Measurements from ENCODE around the gene TECTB. TPM values are rescaled to one million over a fixed set of nuclear protein-coding genes. Genes with fewer than 3 reads are reported as not detected.
A peak's percentile ranks its signal among the peaks of the same experiment; 100 is the strongest.

TECTB gene
- total RNA-seq, 8 experiments from 2014 or later = 0.05 to 0.31 (median 0.09) TPM; not detected in 3

DNA sequence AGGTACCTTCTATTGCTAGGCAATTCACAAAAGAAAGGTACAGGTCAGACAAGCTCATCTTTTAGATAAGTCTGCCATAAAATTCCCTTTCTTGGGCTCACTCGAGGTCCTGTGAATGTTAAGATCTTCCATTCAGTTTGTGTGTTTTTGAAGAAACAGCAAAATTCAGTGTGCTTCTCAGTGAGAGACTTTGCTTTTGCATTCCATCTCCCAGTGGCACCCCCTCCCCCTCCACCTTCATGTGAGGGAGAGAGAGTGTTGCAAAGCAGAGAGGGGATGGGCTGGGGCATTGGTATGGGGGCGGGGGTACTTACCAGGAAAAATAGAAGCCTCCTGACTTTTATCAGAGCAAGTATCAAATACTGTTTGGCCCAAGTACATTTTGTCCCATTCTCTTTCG, 3.8 kb upstream of the TECTB start:
- 0 to 67% (median 4%) methylated on average over 1 to 3 of the region's 3 CpGs; no CpG with 5 or more reads in 4 of the 10 experiments for WGBS, 10 experiments
- H3K4me3 ChIP-seq = no peak overlapping the region

DNA sequence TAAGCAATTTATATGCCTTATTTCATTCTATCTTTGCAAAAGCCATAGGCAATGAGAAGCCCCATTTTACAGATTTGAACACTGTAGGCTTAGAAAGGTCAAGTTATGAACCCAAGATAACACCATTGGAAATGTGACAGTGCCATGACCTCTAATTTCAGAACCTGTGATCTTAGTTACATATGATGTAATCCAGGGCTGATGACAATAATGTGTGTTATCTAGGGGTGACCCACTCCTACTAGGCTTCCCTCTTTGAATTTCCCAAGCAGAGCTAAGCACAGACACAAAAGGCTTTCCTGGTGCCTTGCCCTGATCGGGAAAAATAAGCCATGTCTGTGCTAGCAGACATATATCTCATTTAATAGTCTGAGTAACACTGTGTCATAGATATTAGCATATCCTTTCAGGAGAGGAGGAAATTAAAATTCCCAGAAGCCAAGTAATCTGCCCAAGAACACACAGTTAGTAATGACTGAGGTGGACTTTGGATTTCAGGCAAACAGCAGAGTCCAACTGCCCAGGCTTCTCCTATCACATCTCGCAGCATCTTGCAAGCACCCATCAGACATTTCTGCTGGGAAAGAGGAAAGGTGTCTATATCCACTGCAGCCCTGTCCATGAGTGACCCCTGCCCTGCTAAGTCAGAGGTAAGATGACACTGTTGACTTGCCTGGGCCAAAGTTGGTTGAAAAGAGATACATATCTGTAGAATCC, 2.8 kb upstream of the TECTB start:
- Histone ChIP-seq H3K27ac (no peak overlapping the region), H3K4me3 (no peak overlapping the region), H3K4me1 (replicated peaks in 1 of 2) (peaks cover 16 to 19% of the 10 kb centered on the region in 2 donors)
- WGBS, 10 experiments = 0 to 100% (median 92%) methylated on average over 1 to 2 of the region's 2 CpGs; no CpG with 5 or more reads in 6 of the 10 experiments
- peak in 2 of 8 experiments; percentile 74 to 81 for ATAC-seq (replicated peaks in 6 of 8)
- in situ Hi-C loops (cut with MboI; ENCODE audit: low pct_unique_long_range_greater_than_20kb in 2 of 9, low sequenced_read_pairs in 9 of 9, unreplicated experiment in 9 of 9) = no loop called here

More for the DNA sequence above, 3.8 kb upstream of the TECTB start:
- Histone ChIP-seq H3K27ac (no peak overlapping the region), H3K4me1 (replicated peaks in 1 of 2) (peaks cover 16 to 19% of the 10 kb centered on the region in 2 donors)
- peak in 2 of 8 experiments; percentile 24 to 34 for ATAC-seq (replicated peaks in 6 of 8)
- in situ Hi-C loops (cut with MboI; ENCODE audit: low pct_unique_long_range_greater_than_20kb in 2 of 9, low sequenced_read_pairs in 9 of 9, unreplicated experiment in 9 of 9) = no loop called here

DNA sequence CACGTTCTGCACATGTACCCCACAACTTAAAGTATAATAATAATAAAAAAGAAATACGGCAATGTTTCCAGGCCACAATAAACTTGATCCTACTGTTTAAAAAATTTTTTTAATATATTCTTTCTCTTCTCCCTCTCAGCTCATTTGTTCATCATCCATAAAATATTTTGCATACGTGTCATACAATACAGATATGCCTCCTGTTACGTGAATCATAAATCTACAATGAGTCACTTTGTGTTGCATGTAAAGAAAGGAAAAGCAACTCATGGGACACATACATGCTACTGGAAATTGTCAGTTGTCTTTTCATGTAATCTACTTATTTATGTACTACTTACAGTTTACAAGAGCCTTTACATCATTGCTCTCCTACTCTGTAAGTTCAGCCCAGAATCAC, 1.1 kb upstream of the TECTB start:
- WGBS, 10 experiments = 52 to 100% (median 96%) methylated on average over 1 to 3 of the region's 4 CpGs
- peaks cover 16 to 19% of the 10 kb centered on the region in 2 donors for H3K4me1 ChIP-seq (replicated peaks in 1 of 2)
- no peak overlapping the region for H3K27ac ChIP-seq
- in situ Hi-C loops (cut with MboI; ENCODE audit: low pct_unique_long_range_greater_than_20kb in 2 of 9, low sequenced_read_pairs in 9 of 9, unreplicated experiment in 9 of 9) = no loop called here
- H3K4me3 ChIP-seq = no peak overlapping the region
- no peak for ATAC-seq (replicated peaks in 6 of 8)

DNA sequence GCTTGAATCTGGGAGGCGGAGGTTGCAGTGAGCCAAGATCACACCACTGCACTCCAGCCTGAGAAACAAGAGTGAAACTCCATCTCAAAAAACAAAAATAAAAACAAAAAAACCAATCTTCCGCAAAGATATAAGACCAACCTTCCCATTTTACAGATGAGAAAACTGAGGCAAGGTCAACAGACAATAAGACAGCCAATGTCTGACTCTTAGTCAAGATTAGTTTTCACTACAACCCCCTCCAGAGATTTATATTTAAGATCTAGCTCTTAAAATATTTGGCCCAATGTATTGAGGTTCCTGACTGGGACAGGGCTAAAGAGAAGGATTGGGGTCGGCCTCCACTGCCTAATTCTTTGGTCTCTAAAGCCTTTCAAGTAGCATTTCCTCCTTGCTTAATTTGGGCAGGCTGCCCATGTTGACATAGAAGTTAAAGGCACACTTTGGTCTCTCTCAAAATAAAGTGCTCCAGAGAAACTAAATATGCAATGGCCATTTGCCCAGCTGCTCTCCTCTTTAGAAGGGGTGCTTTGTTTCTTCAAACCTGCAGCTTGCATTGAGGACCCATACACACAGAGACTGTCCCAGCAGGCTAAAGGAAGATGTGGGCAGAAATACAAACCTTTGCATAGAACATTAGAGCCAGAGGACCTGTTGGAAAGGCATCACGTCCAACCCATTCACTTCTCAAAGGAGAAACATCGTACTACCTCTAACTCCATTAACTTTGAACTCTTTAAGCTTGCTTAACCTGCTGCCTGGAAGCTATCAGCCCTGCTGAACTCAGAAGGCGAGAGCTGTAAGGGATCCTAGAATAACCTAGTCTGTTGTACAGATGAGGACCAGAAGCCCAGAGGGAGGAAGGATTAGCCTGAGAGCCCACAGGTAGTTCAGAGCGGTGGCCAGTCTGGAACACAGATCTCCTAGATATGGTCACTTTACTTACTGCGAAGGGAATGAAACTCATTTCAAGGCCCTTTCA, 3.9 kb downstream of the TECTB start:
- ATAC-seq (replicated peaks in 6 of 8) = no peak
- in situ Hi-C loops (cut with MboI; ENCODE audit: low pct_unique_long_range_greater_than_20kb in 2 of 9, low sequenced_read_pairs in 9 of 9, unreplicated experiment in 9 of 9) = no loop called here
- Histone ChIP-seq H3K4me1 (replicated peaks in 1 of 2) (peaks cover 31 to 39% of the 10 kb centered on the region in 2 donors), H3K27ac (peak overlapping the region in 1 of 2 donors; percentile 25), H3K4me3 (no peak overlapping the region)
- 68 to 100% (median 84%) methylated on average over 1 to 8 of the region's 8 CpGs for WGBS, 10 experiments

DNA sequence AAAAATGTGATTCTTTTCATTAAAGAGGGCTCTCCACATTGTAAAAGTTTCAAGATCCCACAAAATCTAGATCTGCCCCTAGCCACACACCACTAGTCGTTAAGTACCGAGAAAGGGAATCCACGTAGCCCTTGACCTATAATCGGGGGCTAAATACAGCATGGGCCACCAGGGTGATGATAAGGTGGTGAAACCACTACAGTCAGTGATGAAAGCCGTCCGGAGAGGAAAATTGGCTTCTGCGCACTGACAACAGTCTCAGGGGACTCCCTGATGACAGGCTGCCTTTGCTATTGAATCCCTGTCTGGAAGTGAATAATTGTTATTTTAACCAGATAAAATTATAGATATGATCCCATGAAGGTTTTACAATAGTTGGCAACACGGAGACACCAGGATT, 4.6 kb downstream of the TECTB start:
- ATAC-seq (replicated peaks in 6 of 8) = peak in 5 of 8 experiments; percentile 53 to 76 (median 67)
- WGBS, 10 experiments = 30 to 100% (median 71%) methylated on average over 1 to 6 of the region's 8 CpGs; no CpG with 5 or more reads in 2 of the 10 experiments
- in situ Hi-C loops (cut with MboI; ENCODE audit: low pct_unique_long_range_greater_than_20kb in 2 of 9, low sequenced_read_pairs in 9 of 9, unreplicated experiment in 9 of 9) = no loop called here

DNA sequence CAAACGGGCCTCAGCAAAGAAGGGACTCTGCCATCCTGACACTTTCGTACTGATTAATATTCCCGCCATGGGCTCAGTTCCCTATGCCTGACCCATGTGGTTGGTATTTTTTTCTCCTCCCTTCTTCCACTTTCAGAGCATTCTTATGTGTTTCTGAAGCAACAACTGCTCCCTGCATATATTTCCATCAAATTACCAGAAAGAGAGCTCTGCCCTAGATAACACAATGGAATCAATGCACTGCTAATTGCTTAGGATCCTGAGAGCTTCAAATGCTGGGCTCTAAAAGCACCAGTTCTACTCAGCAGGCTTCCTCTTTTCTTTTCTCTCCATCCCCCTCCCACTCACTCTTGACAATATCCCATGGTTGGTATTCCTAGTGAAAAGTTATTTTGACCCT, 5.3 kb downstream of the TECTB start:
- in situ Hi-C loops (cut with MboI; ENCODE audit: low pct_unique_long_range_greater_than_20kb in 2 of 9, low sequenced_read_pairs in 9 of 9, unreplicated experiment in 9 of 9) = no loop called here
- WGBS, 10 experiments = 0 to 87% (median 37%) methylated on average over 1 to 3 of the region's 3 CpGs; no CpG with 5 or more reads in 6 of the 10 experiments
- Histone ChIP-seq H3K4me1 (replicated peaks in 1 of 2) (peaks cover 31 to 39% of the 10 kb centered on the region in 2 donors), H3K4me3 (no peak overlapping the region), H3K27ac (peak overlapping the region in 1 of 2 donors; percentile 25)
- ATAC-seq (replicated peaks in 6 of 8) = peak in 6 of 8 experiments; percentile 48 to 95 (median 88)

More for the DNA sequence above, 4.6 kb downstream of the TECTB start:
- peaks cover 31 to 39% of the 10 kb centered on the region in 2 donors for H3K4me1 ChIP-seq (replicated peaks in 1 of 2)
- peak overlapping the region in 1 of 2 donors; percentile 25 for H3K27ac ChIP-seq
- H3K4me3 ChIP-seq = no peak overlapping the region

DNA sequence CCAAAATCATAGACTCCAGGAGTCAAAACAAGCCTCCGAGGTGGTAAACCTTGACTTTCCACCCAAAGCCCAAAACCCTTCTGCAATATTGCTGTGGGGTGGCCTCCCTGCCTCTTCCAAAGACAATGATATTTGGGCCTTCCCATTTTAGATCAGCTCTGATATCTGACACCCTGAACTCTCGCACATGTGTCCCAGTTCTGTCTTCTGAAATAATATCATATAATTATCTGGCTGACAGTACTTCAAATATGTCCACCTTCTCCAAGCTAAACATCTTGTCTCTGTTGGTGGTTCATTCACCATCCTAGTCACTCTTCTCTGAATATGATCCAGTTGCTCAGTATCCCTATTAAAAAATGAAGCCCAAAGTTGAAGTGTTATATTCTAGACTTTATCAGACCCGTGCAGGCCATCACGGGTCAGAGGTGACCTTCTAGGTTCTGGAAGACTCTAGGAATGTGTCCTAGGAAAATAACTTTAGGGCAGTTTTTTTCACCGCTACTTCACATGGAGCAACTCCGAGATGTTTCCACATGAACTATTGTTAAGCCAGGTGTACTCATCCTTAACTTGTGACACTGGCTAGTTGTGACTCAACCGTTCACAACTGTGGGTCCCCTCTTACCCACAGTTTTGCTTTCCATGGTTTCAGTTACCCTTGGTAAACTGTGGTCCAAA, 6.3 kb downstream of the TECTB start:
- Histone ChIP-seq H3K4me3 (no peak overlapping the region), H3K4me1 (replicated peaks in 1 of 2) (peaks cover 31 to 39% of the 10 kb centered on the region in 2 donors), H3K27ac (no peak overlapping the region)
- in situ Hi-C loops (cut with MboI; ENCODE audit: low pct_unique_long_range_greater_than_20kb in 2 of 9, low sequenced_read_pairs in 9 of 9, unreplicated experiment in 9 of 9) = no loop called here
- WGBS, 10 experiments = 67 to 100% (median 97%) methylated on average over 1 to 7 of the region's 7 CpGs; no CpG with 5 or more reads in 2 of the 10 experiments
- ATAC-seq (replicated peaks in 6 of 8) = no peak

DNA sequence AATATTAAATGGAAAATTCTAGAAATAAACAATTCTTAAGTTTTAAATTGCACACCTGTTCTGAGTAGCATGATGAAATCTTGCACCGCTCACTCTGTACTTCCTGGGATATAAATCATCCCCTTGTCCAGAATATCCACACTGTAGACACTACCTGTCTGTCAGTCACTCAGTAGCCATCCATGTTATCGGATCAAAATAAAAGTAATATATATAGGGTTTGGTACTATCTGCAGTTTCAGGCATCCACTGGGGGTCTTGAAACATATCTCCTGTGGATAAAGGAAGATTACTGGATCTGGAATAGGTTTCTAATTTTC, 6.8 kb downstream of the TECTB start:
- in situ Hi-C loops (cut with MboI; ENCODE audit: low pct_unique_long_range_greater_than_20kb in 2 of 9, low sequenced_read_pairs in 9 of 9, unreplicated experiment in 9 of 9) = no loop called here
- Histone ChIP-seq H3K27ac (no peak overlapping the region), H3K4me3 (no peak overlapping the region), H3K4me1 (replicated peaks in 1 of 2) (peaks cover 31 to 39% of the 10 kb centered on the region in 2 donors)
- no peak for ATAC-seq (replicated peaks in 6 of 8)
- WGBS, 10 experiments = 80 to 100% (median 90%) methylated on average over 1 to 2 of the region's 2 CpGs; no CpG with 5 or more reads in 2 of the 10 experiments

DNA sequence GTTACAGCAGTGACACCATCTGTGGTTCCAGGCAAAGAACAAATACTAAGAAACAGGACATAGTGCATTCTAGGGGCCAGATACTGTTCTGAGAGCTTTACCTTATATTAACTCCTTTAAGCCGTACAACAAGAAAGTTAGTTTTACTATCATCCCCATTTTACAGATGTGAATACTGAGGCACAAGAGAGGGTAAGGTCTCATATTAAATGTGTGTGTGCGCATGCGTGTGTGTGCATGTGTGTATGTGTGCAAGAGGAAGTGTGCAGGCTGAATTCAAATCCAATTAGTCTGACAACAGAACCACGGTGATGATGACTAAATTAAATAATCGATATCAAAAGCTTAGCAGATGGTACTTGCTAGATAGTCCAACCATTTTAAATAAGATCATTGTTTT, 11.0 kb downstream of the TECTB start:
- WGBS, 10 experiments = 82 to 100% (median 95%) methylated on average over 1 to 5 of the region's 5 CpGs
- no peak overlapping the region for H3K4me3 ChIP-seq

DNA sequence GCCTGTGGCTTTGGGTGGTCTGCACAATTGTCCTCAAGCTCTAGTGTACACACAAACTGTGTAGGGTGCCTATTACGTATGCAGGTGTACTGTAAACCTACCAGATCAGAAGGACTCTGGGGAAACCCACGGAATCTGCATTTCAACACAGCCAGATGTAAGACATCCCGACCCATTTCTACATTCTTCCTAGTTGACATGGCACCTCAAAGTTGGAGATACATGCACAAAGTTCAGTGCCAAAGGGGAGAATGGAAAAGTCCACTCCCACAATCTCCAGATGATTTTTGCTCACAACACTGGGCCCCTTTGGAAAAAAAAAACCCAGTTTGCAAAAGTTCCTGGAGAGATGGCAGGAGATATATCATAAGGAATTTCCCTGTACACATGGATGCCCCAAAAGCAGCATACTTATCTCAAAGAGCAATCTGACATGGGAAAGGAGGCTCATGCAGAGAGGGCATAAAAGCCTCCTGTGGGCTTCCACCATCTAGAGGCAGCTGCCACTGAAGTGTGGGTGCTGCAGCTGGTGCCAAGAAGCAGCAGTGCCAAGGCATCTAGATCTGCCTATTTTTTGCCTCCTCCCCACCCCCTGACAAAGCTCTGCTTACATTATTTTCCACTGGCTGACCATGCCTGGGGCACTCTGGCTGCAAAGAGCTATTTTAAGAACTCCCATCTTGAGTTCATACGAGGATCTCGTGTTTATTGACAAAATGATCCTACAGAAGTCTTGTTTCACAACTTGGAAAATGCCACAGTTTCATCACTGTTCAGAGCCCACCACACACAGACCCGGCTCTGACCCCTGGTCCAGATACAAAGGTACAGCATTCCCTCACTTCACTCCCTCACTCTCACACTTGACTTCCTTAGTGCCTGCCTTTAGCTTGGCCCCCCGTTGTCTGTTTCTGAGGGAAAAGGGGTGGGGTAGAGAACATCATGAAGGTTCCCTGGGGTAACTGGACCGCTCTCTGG, 12.9 kb downstream of the TECTB start:
- in situ Hi-C loops (cut with MboI; ENCODE audit: low pct_unique_long_range_greater_than_20kb in 2 of 9, low sequenced_read_pairs in 9 of 9, unreplicated experiment in 9 of 9) = no loop called here
- no peak overlapping the region for H3K27ac ChIP-seq
- peak in 3 of 8 experiments; percentile 83 to 93 (median 89) for ATAC-seq (replicated peaks in 6 of 8)
- WGBS, 10 experiments = 0 to 84% (median 60%) methylated on average over 1 to 8 of the region's 8 CpGs
- H3K4me3 ChIP-seq = no peak overlapping the region
- peaks cover 4 to 9% of the 10 kb centered on the region in 2 donors for H3K4me1 ChIP-seq (replicated peaks in 1 of 2)

More for the DNA sequence above, 11.0 kb downstream of the TECTB start:
- in situ Hi-C loops (cut with MboI; ENCODE audit: low pct_unique_long_range_greater_than_20kb in 2 of 9, low sequenced_read_pairs in 9 of 9, unreplicated experiment in 9 of 9) = no loop called here
- Histone ChIP-seq H3K4me1 (replicated peaks in 1 of 2) (peaks cover 13 to 21% of the 10 kb centered on the region in 2 donors), H3K27ac (no peak overlapping the region)
- no peak for ATAC-seq (replicated peaks in 6 of 8)

DNA sequence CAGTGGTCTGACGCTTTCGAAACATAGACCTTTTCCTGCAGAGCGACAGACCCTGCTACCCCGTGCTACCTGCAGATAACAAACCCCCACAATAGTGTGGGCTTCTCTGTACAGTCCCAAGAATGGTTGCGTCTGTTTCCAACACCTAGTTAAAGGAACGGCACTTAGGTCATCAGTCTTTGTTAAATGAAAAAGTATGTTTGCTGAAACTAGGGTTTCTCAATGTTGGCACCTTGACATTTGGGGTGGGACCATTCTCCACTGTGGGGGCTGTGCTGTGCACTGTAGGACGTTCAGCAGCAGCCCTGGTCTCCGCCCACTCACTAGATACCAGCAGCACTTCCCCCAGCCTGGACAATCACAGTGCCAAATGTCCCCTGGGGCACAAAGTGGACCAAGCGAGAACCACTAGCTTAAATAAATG, 13.7 kb downstream of the TECTB start:
- 43 to 100% (median 73%) methylated on average over 1 to 9 of the region's 9 CpGs; no CpG with 5 or more reads in 1 of the 10 experiments for WGBS, 10 experiments
- peak in 1 of 8 experiments; percentile 24 for ATAC-seq (replicated peaks in 6 of 8)
- H3K27ac ChIP-seq = no peak overlapping the region

DNA sequence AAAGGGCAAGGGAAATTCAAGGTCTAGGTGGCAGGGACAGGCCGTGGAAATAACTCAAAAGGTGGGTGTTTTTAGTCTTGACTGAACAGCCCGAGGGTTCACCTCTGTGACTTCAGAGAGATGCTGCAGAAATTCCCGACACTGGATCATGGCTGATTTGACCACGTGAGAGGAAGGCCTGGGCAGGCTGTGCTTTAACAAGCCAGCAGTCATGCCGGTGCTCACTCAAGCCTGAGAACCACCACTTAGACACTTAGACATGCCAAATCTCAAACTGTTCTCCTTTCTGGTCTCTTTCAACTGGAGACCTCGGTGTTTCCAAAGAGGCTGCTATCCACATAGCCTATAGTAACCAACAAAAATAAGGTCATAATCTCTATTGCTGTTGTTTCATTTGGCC, 15.4 kb downstream of the TECTB start:
- H3K27ac ChIP-seq = no peak overlapping the region

More for the DNA sequence above, 13.7 kb downstream of the TECTB start:
- in situ Hi-C loops (cut with MboI; ENCODE audit: low pct_unique_long_range_greater_than_20kb in 2 of 9, low sequenced_read_pairs in 9 of 9, unreplicated experiment in 9 of 9) = no loop called here
- Histone ChIP-seq H3K4me3 (no peak overlapping the region), H3K4me1 (replicated peaks in 1 of 2) (peaks cover 0 to under 1% of the 10 kb centered on the region in 2 donors)

More for the DNA sequence above, 15.4 kb downstream of the TECTB start:
- in situ Hi-C loops (cut with MboI; ENCODE audit: low pct_unique_long_range_greater_than_20kb in 2 of 9, low sequenced_read_pairs in 9 of 9, unreplicated experiment in 9 of 9) = no loop called here
- H3K4me1 ChIP-seq (replicated peaks in 1 of 2) = no peaks in the 10 kb centered on the region
- 40 to 100% (median 83%) methylated on average over 1 to 6 of the region's 6 CpGs; no CpG with 5 or more reads in 3 of the 10 experiments for WGBS, 10 experiments
- no peak for ATAC-seq (replicated peaks in 6 of 8)
- no peak overlapping the region for H3K4me3 ChIP-seq

All from motor neuron (in vitro differentiated cells).